Medulla oblongata (tissue), 1 donor: Measurements from ENCODE around the gene ADAMTS2.

Experiments used
- DNase-seq: peaks from one replicate; pipeline ENCODE4 v3.0.0-alpha.2; 2015; ENCODE audit errors: extremely low spot score

The ADAMTS2 gene

DNA sequence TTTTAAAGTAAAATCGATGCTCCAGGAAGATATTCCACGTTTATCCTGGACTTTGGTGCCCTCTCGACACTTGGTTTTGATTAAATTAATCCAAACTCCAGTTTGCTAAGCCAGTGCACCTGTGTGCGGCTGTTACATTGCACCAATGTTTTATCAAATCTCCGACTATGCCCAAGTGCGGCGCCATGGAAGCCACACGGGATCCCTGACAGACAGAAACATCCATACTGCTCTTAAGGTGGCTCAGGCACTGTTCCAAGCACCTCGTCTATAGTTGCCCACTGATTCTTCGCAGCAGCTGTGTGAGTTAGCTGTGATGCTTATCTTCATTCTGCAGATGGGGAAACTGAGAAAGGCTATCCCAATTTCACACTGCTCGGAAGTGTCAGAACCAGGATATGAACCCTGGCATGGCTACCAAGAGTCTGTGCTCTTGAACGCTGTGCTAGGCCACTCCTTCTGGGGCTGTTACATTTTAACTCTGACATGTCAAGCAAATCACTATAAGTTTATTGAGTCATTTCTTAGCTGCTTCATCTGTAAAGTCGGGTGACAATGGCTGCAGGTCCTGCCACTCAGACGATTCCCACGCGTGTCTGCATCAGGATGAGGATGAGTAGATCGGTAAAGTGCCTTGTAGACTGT is 113.0 kb downstream of the ADAMTS2 start:
- no peak for DNase-seq

GRCh38 chr5:179231309-179231708 is 114.0 kb downstream of the ADAMTS2 start:
- no peak for DNase-seq

DNA sequence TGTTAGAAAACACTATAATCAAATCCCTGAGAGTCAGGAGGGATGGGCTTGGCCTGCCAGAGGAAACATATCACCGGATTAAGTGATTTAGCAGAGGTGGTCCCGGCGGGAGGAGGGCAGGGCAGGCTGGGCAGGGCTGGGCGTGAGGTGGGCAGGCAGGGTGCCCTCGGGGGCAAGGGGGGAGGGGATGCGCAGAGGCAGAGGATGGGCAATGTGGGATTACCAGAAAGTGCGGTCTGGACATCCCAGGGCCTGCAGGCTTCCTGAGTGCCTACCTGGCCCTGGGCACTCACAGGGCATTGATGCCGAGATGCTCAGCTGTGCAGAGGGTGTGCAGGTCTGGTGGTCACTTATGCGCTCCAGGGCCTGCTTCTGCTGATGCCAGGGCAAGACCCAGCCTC is 115.2 kb downstream of the ADAMTS2 start:
- no peak for DNase-seq

DNA sequence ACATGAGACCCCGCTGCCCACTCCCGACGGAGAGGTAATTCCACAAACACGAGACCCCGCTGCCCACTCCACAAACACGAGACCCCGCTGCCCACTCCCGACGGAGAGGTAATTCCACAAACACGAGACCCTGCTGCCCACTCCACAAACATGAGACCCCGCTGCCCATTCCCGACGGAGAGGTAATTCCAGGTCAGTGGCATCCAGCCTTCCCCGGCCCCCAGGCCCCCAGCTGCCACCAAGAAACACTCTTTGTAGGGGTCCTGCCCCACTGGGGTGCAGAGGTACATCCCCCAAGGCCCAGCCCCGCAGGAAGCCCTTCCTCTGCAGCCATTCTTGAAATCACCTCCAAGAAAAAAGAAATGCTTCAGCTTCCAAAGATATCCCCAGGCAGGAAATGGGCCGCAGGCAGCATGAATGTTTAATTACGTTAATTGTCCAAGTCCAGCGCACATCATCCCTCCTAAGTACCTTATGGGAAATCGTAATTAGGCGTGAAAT is 115.9 kb downstream of the ADAMTS2 start:
- no peak for DNase-seq

GRCh38 chr5:179228341-179229121 is 116.7 kb downstream of the ADAMTS2 start:
- no peak for DNase-seq

GRCh38 chr5:179227580-179228311 is 117.5 kb downstream of the ADAMTS2 start:
- no peak for DNase-seq

DNA sequence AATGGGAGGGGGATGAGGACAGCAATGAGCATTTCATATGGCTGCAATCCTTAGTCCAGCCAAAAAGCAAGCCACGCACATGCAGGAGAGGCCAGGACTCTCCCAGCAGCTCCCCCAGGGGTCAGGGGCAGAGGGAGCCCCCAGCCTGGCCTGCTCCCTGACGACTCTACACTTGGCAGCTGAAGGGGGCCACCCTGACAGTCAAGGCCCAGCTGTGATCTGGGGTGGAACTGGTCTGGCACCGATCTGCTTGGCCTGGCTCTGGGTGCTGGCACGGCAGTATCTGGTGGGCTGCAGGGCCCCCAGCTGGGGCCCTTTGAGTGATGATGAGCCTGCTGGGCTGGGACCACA is 118.1 kb downstream of the ADAMTS2 start:
- DNase-seq: no peak

- DNase-seq: no peak
Measured at GRCh38 chr5:179226696-179227095, 118.6 kb downstream of the ADAMTS2 start.

- DNase-seq: no peak
Measured at GRCh38 chr5:179225387-179225786, 119.9 kb downstream of the ADAMTS2 start.

- no peak for DNase-seq
Measured at GRCh38 chr5:179224741-179225140, 120.5 kb downstream of the ADAMTS2 start.

DNA sequence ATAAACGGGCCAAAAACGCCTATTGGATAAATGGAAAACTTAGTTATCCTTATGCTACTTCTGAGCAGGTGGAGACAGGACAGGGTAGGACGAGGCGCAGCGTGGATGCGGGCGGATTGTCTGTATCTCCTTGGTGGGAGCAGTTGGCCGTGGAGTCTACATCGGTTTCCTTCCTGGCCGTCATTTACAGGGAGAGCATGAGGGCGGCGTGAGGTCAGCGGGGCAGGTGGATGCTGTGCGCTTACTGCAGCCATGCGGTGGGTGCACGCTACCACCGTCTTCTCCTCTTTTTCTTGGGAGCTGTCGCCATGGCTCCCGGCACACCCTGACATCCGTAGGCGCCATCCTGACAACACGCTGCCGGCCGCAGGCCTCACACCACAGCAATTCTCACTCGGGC is 121.3 kb downstream of the ADAMTS2 start:
- no peak for DNase-seq

DNA sequence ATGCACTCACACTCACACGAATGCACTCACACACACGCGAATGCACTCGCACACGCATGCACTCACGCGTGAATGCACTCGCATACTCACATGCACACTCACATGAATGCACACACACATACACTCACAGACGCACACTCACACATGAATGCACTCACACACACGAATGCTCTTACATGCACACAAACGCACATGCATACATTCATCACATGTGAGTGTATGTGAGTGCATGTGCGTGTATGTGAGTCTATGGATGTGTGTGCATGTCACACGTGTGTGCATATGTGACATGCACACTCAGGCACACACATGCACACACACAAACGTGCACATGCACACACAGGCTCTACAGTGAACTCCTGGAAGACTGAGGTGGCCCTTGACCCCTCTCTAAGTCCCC is 121.7 kb downstream of the ADAMTS2 start:
- DNase-seq: no peak

DNA sequence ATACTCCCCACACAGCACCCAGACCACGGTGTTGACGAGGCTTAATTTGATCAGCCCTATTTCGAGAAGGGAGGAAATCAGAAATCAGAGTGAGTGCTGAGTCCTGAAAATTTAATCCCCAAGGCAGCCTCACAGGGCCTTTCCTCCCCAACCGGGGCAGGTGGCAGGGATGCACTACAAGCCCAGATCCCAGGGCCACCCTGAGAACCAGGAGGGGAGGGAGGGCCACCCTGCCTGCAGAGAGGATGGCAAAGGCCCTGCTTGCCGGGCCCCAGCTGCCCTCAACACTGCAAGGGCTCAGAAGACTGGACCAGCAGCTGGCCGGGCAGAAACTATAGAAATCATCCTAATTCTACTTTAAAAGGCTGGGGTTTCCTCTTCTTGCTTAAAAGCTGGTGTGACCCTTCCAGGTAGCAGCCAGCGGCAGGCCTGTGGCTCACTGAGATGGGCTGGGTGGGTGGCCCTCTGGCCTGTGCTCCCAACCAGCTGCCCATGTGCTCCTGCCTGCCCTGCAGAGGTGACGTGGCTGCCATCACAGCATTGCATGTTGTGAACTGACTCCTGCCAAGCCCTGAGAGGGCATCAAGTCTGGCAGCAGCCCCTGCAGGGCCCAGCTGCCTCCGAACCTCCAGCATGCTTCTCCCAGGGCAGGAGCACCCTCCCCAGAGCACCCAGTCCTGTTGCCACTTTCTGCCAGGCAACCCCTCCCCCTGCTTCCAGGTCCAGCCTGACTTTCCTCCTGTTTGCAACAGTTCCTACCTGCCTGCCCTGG is 122.8 kb downstream of the ADAMTS2 start:
- DNase-seq: no peak

DNA sequence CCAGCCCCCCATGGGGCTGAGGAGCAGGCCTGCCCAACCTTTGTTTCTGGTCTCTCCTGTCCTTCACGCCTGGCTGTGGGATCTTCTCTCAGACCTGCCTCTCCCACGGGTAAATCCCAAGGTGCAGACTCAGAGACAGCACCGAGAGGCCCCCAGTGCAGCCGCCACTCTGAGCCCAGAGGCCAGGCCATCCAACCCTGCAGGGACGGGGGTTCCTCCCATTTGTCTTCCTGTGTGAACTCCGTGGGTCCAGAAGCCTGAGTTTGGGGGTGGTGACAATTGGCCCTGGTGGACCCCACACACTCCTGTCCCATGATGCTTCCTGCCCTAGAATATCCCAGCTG is 123.4 kb downstream of the ADAMTS2 start:
- DNase-seq: no peak

DNA sequence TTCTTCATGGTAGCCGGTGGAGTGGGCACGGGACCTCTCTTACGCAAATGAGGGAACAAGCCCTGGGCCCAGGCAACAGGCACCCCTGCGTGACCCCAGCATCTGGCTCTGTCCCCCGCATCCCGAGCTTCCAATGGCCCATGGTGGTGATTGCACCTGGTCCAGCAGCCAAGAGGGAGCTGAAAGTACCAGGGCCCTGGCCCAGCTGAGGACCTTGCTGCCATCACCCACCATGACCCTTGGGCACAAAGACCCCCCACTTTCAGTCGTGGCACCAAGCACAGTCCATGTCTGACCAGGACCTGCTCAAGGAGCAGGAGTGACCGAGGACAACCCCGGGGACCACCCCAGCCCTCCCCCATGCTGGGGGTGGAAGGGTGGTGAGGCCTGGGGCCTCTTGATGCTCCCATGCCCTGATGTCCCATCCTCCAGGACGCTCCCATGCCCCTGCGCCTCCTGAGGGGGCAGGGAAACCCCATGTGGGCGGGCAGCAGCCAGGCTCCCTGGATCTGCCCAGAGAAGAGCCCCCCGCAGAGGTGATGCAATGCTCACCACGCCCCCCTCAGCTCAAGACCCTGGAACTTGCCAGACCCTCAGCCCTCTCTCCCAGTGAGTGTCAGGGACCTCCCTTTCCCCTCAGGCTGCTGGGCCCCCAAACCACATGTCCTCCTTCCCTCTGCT is 123.9 kb downstream of the ADAMTS2 start:
- no peak for DNase-seq

GRCh38 chr5:179220716-179221115 is 124.5 kb downstream of the ADAMTS2 start:
- DNase-seq: no peak

GRCh38 chr5:179219661-179220620 is 125.3 kb downstream of the ADAMTS2 start:
- DNase-seq: no peak

- no peak for DNase-seq
Measured at GRCh38 chr5:179218943-179219330, 126.3 kb downstream of the ADAMTS2 start.

GRCh38 chr5:179217956-179218942 is 127.0 kb downstream of the ADAMTS2 start:
- DNase-seq: no peak
